ENCODE measurements around the gene PPP2R2C. TPM values are rescaled to one million over a fixed set of nuclear protein-coding genes. Genes with fewer than 3 reads are reported as not detected.
A peak's percentile ranks its signal among the peaks of the same experiment; 100 is the strongest.

PPP2R2C gene
- polyA plus RNA-seq, 3 donors from 2014 or later: not detected

DNA sequence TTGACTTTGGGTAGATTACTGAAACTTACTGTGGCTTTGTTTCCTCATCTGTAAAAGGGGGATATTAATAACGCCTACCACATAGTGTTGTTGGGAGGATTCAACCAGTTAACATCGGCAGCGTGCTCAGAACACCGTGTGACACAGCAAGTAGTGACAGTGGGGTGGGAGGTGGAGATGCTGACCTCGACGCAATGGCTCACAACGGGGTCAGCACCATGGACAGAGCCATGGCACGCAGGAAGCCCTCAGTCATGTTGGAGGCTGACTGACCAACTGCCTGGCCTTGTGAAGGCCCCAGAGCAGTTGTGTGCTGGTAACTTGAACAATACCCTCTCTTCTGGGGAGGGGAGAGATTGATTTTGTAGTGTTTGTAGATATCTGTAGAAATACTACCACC lies 109.5 kb downstream of the PPP2R2C start:
- Mint-ChIP-seq H3K4me3 (no peak overlapping the region), H3K36me3 (no peaks in the 10 kb centered on the region), H3K27ac (no peak overlapping the region), H3K9me3 (peaks cover 0 to 1% (median 0%) of the 10 kb centered on the region in 6 donors), H3K4me1 (no peaks in the 10 kb centered on the region), H3K27me3 (ENCODE audit: low read depth in 3 of 3) (peaks cover 2 to 4% (median 2%) of the 10 kb centered on the region in 3 donors)
- peak in 2 of 3 donors; percentile 5 to 22 for DNase-seq

DNA sequence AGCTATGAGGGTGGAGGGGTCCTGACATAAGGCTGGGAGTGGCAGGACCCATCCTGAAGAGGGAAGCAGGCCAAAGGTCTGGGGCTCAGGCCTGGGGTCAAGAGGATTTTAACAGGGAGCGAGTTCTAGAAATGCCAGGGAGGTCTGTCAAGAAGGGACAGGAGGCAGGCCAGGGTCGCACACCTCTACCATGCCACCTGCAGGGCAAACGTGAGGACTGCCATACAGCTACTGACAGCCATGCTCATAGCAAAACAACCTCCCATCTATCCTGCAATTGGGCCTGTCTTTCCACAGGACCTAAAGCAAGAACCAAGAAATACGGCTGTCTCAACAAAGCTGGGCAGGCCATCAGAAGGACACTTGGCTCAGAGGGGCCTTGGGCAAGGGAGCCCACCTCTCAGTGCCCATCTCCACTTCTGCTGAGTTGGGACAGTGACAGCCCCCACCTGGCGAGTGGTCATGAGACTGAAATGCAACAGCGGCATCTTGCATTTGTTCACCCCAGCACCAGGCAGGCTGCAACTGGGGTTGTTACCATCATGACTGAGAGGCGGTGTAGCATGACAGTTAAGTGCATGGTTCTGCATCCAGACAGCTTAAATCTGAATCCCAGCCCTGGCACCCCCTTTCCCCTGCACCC lies 110.0 kb downstream of the PPP2R2C start:
- no peak for DNase-seq
- H3K9me3 Mint-ChIP-seq: peaks cover 0 to 1% (median 0%) of the 10 kb centered on the region in 6 donors
- H3K4me1 Mint-ChIP-seq: no peaks in the 10 kb centered on the region
- no peaks in the 10 kb centered on the region for H3K36me3 Mint-ChIP-seq
- no peak overlapping the region for H3K27ac Mint-ChIP-seq
- H3K4me3 Mint-ChIP-seq: no peak overlapping the region
- peaks cover 2 to 4% (median 2%) of the 10 kb centered on the region in 3 donors for H3K27me3 Mint-ChIP-seq (ENCODE audit: low read depth in 3 of 3)

DNA sequence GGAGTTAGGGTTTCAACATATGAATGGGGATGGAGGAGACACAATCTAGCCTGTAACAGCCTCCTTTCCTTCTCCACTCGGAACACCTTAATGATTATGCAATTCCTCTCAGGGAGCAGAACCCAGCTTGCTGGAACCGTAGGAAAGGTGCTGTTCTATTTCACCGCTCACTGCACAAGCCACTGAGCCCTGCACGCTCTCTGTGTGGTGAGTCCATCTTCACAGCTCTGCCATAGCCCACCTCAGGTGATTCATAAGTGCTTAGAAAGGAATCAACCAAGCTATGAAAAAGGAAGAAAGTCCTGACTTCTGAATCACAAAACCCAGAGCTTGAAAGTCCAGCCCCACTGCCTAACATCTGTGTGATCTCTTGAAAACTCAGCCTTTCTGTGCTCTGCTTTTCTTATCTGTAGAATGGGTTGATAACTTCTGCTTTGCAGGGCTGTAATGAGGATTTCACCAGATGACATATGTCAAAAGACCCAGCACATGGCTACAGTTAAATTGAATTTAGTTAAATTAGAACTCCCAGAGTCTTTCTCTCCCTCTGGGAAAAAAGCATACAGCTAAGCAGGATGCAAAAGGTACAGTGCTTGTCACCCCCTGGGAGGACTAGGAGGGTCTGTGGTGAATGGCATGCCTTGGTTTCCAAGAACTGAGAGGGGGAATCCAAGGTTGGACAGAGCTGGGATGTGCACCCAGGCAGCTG lies 111.2 kb downstream of the PPP2R2C start:
- no peak overlapping the region for H3K4me3 Mint-ChIP-seq
- peaks cover 0 to 1% (median 0%) of the 10 kb centered on the region in 6 donors for H3K9me3 Mint-ChIP-seq
- no peaks in the 10 kb centered on the region for H3K36me3 Mint-ChIP-seq
- H3K4me1 Mint-ChIP-seq: no peaks in the 10 kb centered on the region
- no peak overlapping the region for H3K27ac Mint-ChIP-seq
- DNase-seq: no peak
- H3K27me3 Mint-ChIP-seq (ENCODE audit: low read depth in 3 of 3): peaks cover 2 to 4% (median 2%) of the 10 kb centered on the region in 3 donors

DNA sequence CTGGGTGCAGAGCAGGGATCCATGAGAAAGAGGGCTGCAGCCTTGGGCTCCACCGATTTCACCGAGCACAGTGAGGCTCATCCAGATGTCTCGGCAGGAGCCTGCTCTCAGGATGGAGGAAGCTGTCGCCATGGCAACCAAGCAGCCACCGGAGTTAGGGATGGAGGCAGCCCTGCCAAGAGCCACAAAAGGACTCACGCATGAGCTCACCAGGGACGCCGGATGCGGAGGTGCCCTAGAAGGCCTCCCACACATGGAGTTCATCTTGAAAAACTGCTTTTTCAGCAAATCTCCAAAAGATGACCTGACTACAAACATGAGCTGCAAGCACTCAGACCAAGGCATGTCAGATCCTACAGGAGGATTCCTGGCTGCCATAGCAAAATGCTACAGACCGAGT lies 112.0 kb downstream of the PPP2R2C start:
- no peak for DNase-seq
- Mint-ChIP-seq H3K27me3 (ENCODE audit: low read depth in 3 of 3) (peaks cover 2 to 4% (median 2%) of the 10 kb centered on the region in 3 donors), H3K27ac (no peak overlapping the region), H3K9me3 (peaks cover 0 to 1% (median 0%) of the 10 kb centered on the region in 6 donors), H3K4me3 (no peak overlapping the region), H3K4me1 (no peaks in the 10 kb centered on the region), H3K36me3 (no peaks in the 10 kb centered on the region)

DNA sequence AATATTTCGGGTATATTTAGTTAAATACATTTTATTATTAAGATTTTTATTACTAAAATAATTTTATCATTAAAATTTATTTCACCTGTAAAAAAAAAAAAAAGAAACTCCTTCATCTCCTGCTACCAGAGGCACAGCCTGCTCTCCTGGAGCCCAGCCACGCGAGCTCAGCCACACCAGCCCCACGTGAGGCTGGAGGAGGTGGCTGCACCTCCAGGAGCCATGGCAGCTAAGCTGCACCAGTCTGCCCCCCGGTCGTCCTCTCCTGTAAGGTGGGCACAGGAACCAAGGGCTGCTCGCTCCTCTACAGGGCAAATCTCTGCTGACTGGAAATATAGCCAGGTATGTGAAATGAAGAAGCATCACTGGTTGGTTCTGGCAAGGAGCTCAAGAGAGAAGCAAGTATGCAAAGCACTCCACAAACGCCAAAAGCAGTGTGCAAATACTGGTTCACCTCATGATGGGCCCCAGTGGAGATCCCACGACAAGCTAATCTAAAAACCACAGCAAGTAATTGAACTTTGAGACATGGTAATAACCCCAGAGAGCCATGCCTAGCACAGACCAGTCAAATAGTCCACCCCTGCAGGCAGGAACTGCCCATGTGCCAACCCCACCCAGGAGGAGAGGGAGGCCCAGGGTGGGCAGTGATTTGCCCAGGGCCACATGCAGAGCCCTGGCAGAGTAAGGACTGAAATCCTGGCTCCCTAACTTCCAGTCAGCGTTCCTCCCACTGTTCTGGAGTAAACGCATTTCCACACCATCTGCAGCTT lies 112.7 kb downstream of the PPP2R2C start:
- Mint-ChIP-seq H3K27me3 (ENCODE audit: low read depth in 3 of 3) (peaks cover 2 to 4% (median 2%) of the 10 kb centered on the region in 3 donors), H3K4me1 (peaks cover 4 to 5% of the 10 kb centered on the region in 2 donors), H3K27ac (no peak overlapping the region), H3K36me3 (no peaks in the 10 kb centered on the region), H3K9me3 (peaks cover 0 to 1% (median 0%) of the 10 kb centered on the region in 6 donors), H3K4me3 (no peak overlapping the region)
- DNase-seq: no peak

DNA sequence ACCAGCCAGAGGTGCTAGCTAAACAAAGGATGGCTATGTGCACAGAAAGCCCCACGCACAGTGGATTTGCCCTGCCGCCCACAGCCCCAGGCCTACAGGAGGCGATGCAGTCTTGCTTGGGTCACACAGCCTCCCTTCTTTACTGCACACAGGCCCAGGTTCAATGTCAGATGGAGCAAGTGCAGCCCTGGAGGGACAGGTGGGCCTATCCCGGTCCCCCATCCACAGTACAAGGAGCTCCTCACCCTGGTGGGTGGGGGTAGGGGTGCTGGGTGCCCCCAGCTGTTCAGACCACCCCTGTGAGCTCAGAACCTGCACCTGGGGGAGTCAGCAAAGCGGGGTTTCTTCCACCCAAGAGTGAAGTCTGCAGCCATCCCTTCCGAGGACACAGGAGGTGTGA lies 114.9 kb downstream of the PPP2R2C start:
- peaks cover 4 to 5% of the 10 kb centered on the region in 2 donors for H3K4me1 Mint-ChIP-seq
- no peaks in the 10 kb centered on the region for H3K9me3 Mint-ChIP-seq
- H3K27ac Mint-ChIP-seq: no peak overlapping the region
- H3K36me3 Mint-ChIP-seq: no peaks in the 10 kb centered on the region
- no peak for DNase-seq
- no peak overlapping the region for H3K4me3 Mint-ChIP-seq
- peaks cover 0 to 5% (median 4%) of the 10 kb centered on the region in 3 donors for H3K27me3 Mint-ChIP-seq (ENCODE audit: low read depth in 3 of 3)

DNA sequence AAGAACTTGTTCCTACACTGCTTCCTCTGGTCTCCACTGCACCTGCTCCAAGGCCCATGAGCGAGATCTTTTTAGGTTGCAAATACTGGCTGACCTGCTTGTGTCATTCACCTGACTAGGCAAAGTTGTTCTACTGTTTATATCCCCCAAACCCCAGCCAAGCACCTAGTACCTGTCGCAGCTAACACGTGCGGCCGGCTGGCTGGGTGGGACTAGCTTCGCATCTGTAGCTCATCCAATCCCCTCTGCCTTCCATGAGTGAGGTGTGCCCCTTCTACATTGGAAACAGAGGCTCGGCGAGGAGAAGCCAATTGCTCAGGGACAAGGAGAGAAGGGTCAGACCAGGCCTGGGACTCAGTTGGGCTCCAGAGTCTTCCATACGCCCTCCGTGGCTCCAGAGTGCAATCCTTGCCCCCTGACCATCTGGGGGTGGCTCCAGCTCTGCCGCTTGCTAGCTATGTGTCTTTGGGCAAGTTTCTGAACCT lies 116.3 kb downstream of the PPP2R2C start:
- Mint-ChIP-seq H3K4me3 (no peak overlapping the region), H3K4me1 (peaks cover 4 to 5% of the 10 kb centered on the region in 2 donors), H3K27me3 (ENCODE audit: low read depth in 3 of 3) (peaks cover 2 to 3% (median 3%) of the 10 kb centered on the region in 3 donors), H3K9me3 (no peaks in the 10 kb centered on the region), H3K36me3 (no peaks in the 10 kb centered on the region), H3K27ac (no peak overlapping the region)
- DNase-seq: no peak

DNA sequence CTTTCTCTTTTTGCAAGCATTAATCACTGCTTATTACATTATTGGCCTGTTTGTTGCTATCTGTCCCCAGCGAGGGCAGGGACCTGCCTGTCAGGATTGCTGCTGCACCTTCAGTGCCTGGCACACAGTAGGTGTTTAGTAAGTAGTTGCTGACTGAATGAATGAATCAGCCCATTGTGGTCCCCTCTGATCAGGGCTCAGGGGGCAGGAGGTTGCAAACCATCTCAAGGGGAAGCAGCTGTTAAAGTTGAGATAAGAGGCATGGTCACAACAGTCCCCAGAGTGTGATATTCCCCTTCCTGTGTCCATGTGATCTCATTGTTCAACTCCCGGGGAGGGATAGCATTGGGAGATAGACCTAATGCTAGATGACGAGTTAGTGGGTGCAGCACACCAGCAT lies 117.4 kb downstream of the PPP2R2C start:
- H3K4me3 Mint-ChIP-seq: no peak overlapping the region
- H3K27me3 Mint-ChIP-seq (ENCODE audit: low read depth in 3 of 3): peaks cover 3 to 4% (median 3%) of the 10 kb centered on the region in 3 donors
- H3K4me1 Mint-ChIP-seq: peaks cover 5% of the 10 kb centered on the region in 2 donors
- DNase-seq: no peak
- H3K27ac Mint-ChIP-seq: no peak overlapping the region
- no peaks in the 10 kb centered on the region for H3K36me3 Mint-ChIP-seq
- H3K9me3 Mint-ChIP-seq: no peaks in the 10 kb centered on the region

DNA sequence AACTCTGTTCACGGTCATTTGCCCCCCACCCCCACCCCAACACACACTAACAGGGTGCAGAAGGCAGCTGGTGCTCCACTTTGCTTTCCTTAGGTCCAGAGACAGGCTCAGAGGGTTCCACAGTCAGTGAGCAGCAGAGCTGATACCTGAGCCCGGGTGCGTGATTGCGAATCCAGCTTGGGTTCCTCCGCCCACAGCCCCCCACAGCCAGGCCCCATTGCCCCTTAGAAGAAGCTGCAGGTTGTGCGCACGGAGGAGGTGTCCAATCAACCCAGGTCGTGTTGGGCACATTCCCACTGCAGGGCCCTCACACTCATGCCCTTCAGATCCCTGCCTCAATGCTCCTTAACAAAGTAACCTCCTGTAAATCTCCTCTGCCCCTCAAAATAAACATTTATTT lies 117.8 kb downstream of the PPP2R2C start:
- no peak overlapping the region for H3K4me3 Mint-ChIP-seq
- no peaks in the 10 kb centered on the region for H3K9me3 Mint-ChIP-seq
- H3K27ac Mint-ChIP-seq: no peak overlapping the region
- H3K4me1 Mint-ChIP-seq: peaks cover 5% of the 10 kb centered on the region in 2 donors
- DNase-seq: no peak
- H3K36me3 Mint-ChIP-seq: no peaks in the 10 kb centered on the region
- peaks cover 3 to 4% (median 4%) of the 10 kb centered on the region in 3 donors for H3K27me3 Mint-ChIP-seq (ENCODE audit: low read depth in 3 of 3)

DNA sequence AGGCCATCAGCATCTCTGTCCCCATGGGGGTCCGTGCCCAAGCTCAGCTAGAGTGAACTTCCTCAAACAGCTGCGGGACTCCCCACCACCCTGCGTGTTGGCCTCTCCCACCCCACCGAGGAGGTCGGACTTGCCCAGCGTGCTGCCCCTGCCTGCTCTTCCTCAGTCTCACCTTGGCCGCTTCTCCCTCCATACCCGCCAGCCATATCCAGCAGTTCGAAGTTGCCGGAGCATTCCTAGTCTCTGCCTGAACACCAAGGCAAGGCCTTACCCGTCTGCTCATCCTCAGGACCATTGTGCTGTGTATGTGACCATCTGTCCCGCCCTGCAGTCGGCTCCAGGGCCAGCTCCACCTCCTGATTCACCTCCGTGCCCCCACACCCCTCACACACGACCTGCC lies 118.3 kb downstream of the PPP2R2C start:
- no peak for DNase-seq
- peaks cover 5% of the 10 kb centered on the region in 2 donors for H3K4me1 Mint-ChIP-seq
- H3K27ac Mint-ChIP-seq: peak overlapping the region in 1 of 6 donors; percentile 56
- H3K9me3 Mint-ChIP-seq: no peaks in the 10 kb centered on the region
- peaks cover 3 to 4% (median 4%) of the 10 kb centered on the region in 3 donors for H3K27me3 Mint-ChIP-seq (ENCODE audit: low read depth in 3 of 3)
- H3K36me3 Mint-ChIP-seq: no peaks in the 10 kb centered on the region
- H3K4me3 Mint-ChIP-seq: no peak overlapping the region

DNA sequence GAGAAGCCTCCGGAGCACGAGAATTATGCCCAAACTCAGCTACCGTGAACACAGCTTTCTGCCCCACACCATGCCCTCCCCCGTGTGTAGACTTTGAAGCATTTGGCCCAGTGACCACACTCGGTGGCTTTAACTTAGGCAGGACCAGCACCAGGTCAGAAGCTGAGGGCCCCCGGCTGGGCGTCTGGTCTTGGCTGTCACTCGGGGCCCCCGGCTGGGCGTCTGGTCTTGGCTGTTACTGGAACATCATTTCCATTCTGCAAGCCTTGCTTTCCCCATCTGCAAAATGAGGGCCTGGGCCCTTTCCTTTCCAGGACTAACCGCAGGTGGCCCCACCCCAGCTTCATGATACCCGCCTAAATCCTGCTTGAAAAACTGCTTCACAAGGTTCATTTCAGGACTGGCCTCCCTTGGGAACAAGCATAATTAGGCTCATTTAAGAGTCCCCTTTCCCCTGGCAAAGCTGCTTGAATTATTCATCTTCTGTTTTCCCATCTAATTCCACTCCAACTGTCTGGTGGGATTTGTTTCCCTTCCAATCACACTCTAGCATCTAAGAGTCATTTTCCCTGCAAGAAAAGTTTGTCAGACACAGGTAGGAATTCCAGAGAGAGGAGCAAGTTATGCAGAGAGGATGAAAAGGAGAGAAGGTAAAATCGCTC lies 120.3 kb downstream of the PPP2R2C start:
- DNase-seq: no peak
- Mint-ChIP-seq H3K27me3 (ENCODE audit: low read depth in 3 of 3) (peaks cover 3 to 4% (median 4%) of the 10 kb centered on the region in 3 donors), H3K4me1 (peaks cover 5% of the 10 kb centered on the region in 2 donors), H3K4me3 (no peak overlapping the region), H3K9me3 (no peaks in the 10 kb centered on the region), H3K27ac (no peak overlapping the region), H3K36me3 (no peaks in the 10 kb centered on the region)

DNA sequence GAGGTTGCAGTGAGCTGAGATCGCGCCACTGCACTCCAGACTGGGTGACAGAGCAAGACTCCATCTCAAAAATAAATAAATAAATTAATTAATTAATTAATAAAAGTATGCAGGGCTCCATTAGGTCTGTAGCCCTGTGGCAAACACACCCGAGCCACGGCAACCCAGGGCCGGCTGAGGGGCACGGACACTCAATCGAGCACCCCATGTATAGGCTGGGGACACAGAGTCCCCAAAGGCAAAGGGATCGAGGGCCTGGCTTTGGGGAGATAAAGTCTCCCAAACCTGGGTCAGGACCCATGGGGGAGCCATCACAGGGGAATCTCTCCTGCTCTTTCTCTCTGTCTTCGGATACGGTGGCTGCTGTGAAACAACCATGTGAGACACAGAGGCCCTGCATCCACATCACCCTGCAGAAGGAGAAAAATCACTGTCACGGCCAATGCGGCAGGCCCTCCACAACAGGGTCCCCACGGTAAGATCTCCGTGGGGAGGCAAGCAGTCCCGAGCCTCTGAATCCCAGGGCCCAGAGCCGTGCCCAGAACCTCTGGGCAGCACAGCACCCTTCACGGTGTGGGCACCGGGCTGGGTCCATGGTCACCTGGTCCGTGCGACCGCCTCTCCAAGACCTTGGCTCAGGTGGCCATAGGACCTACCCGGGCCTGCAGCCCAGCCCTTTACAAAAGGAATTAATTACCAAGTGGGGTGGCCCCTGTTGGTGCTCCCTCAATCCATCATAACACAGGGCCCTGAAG lies 121.0 kb downstream of the PPP2R2C start:
- no peak overlapping the region for H3K27ac Mint-ChIP-seq
- no peaks in the 10 kb centered on the region for H3K9me3 Mint-ChIP-seq
- H3K36me3 Mint-ChIP-seq: no peaks in the 10 kb centered on the region
- H3K4me3 Mint-ChIP-seq: no peak overlapping the region
- H3K27me3 Mint-ChIP-seq (ENCODE audit: low read depth in 3 of 3): peaks cover 3 to 4% (median 4%) of the 10 kb centered on the region in 3 donors
- DNase-seq: no peak
- peaks cover 5% of the 10 kb centered on the region in 2 donors for H3K4me1 Mint-ChIP-seq

DNA sequence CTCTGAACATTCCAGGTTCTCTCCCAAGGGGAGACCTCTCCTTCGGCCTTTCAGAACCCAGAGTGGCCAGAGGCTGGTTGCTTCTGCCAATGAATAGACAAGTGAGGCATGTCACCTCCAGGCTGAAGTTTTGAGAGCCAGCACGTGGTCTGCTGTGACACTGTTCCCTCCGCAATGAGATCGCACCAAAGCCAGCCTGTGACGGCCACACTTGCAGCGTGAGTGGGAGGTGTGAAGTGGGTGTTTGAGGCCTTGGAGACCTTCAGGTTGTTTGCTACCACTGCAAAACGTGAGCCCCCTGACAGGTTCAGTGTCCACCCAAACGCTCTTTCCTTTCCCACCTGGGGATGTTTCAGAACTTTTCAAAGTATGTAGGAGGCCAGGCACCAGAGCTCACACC lies 121.8 kb downstream of the PPP2R2C start:
- Mint-ChIP-seq H3K36me3 (no peaks in the 10 kb centered on the region), H3K4me1 (peaks cover 5 to 7% of the 10 kb centered on the region in 2 donors), H3K27me3 (ENCODE audit: low read depth in 3 of 3) (peaks cover 4 to 5% (median 4%) of the 10 kb centered on the region in 3 donors), H3K27ac (no peak overlapping the region), H3K4me3 (no peak overlapping the region), H3K9me3 (no peaks in the 10 kb centered on the region)
- DNase-seq: no peak
